Measurements from ENCODE around the gene STX17. TPM values are rescaled to one million over a fixed set of nuclear protein-coding genes. Genes with fewer than 3 reads are reported as not detected.

The STX17 gene
- total RNA-seq, 4 donors from 2014 or later, result 42.4 to 52.3 (median 47.3) TPM

DNA sequence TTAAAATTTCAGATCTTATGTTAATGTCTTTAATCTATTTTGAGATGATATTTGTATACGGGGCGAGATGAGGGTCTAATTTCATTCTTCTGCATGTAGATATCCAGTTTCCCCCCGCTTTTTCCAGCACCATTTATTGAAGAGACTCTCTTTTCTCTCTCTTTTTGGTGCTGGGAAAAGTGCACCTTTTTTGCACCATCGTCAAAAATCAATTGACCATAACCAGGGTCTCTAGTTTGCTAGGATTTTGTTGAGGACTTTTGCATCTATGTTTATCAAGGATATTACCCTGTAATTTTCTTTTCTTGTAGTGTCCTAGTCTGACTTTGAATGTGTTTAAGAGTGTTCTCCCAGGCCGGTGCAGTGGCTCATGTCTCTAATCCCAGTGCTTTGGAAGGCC is 93.3 kb downstream of the STX17 start:
- 98 to 100% methylated on average over 2 to 4 of the region's 5 CpGs for WGBS, 2 donors (ENCODE audit: low coverage in 1 of 2)

DNA sequence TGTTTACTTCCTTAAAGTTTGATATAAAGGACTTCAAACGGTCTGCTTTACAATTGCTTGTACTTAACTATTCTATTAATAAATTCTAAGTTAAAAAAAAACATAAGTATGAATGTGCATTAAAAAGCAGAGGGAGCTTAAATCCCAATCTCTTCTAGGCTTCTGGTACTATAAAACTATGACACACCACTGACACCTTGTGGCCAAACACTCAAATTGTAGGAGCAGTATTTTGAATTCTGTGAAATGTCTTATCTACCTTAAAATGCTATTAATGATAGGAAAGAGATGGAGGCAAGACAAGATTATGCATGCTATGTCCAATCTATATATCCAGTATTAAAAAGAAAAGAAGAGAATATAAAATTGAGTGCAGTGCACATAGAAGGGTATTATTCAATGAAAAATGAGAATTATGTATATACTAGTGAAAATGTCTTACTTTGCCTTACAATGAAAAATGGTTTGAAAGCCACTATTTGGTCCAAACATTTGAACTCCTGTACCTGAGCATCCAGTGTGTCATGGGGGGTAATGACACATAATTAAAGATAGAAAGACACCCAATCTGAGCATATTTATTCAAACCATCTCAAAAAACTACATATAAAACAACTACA is 104.7 kb downstream of the STX17 start:
- TF ChIP-seq POLR2AphosphoS5 (IDR thresholded peaks at IDR 0.05), result no peak
- no peak for TF ChIP-seq POLR2A (IDR thresholded peaks at IDR 0.05)
- TF ChIP-seq CTCF (IDR thresholded peaks at IDR 0.05), result peak; percentile 23 to 37 (median 31)
- no peak for TF ChIP-seq EP300 (IDR thresholded peaks at IDR 0.05)
- H3K27me3 ChIP-seq, result no peaks in the 10 kb centered on the region
- ATAC-seq, result no peak
- H3K36me3 ChIP-seq, result peaks cover 0 to 25% of the 10 kb centered on the region in 2 donors
- WGBS, 2 donors (ENCODE audit: low coverage in 1 of 2), result 52 to 57% methylated on average over 1 of the region's 1 CpG
- H3K4me3 ChIP-seq, result no peak overlapping the region
- no peak overlapping the region for H3K27ac ChIP-seq
- H3K4me1 ChIP-seq, result no peaks in the 10 kb centered on the region
- H3K9me3 ChIP-seq, result no peaks in the 10 kb centered on the region

More for the DNA sequence above, 93.3 kb downstream of the STX17 start:
- Histone ChIP-seq H3K36me3 (peaks cover 0 to 18% of the 10 kb centered on the region in 2 donors), H3K27ac (no peak overlapping the region), H3K9me3 (peaks cover 0 to 5% (median 0%) of the 10 kb centered on the region in 3 donors), H3K27me3 (no peaks in the 10 kb centered on the region), H3K4me3 (no peak overlapping the region), H3K4me1 (no peaks in the 10 kb centered on the region)
- no peak for ATAC-seq
- TF ChIP-seq POLR2A (IDR thresholded peaks at IDR 0.05) (no peak), CTCF (IDR thresholded peaks at IDR 0.05) (no peak), POLR2AphosphoS5 (IDR thresholded peaks at IDR 0.05) (no peak), EP300 (IDR thresholded peaks at IDR 0.05) (no peak)

DNA sequence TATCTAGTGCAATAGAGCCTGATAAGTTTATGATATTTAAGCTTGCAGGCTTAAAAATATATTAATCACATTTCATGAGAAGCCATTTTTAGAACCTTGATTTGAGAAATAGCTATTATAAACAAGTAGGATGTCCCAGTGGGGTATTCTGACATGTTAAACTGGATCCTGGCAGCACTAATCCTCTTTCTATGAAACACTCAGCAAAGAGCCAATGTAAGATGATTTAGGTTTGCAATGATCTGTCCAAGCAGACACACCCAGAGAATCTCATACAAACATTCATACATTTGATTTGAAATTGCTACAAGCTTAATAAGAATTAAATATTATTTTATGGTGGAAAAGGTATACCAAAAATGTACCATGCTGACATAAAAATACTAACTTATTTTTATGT is 105.8 kb downstream of the STX17 start:
- Histone ChIP-seq H3K4me1 (no peaks in the 10 kb centered on the region), H3K4me3 (no peak overlapping the region), H3K27me3 (no peaks in the 10 kb centered on the region), H3K27ac (no peak overlapping the region), H3K36me3 (peaks cover 0 to 35% of the 10 kb centered on the region in 2 donors), H3K9me3 (no peaks in the 10 kb centered on the region)
- no peak for ATAC-seq
- TF ChIP-seq POLR2A (IDR thresholded peaks at IDR 0.05) (no peak), CTCF (IDR thresholded peaks at IDR 0.05) (no peak), POLR2AphosphoS5 (IDR thresholded peaks at IDR 0.05) (no peak), EP300 (IDR thresholded peaks at IDR 0.05) (no peak)

- Histone ChIP-seq H3K36me3 (peaks cover 0 to 44% of the 10 kb centered on the region in 2 donors), H3K4me3 (no peak overlapping the region), H3K27ac (no peak overlapping the region), H3K4me1 (no peaks in the 10 kb centered on the region), H3K27me3 (no peaks in the 10 kb centered on the region), H3K9me3 (no peaks in the 10 kb centered on the region)
- TF ChIP-seq POLR2AphosphoS5 (IDR thresholded peaks at IDR 0.05) (no peak), EP300 (IDR thresholded peaks at IDR 0.05) (no peak), POLR2A (IDR thresholded peaks at IDR 0.05) (no peak), CTCF (IDR thresholded peaks at IDR 0.05) (no peak)
- ATAC-seq, result no peak
- 92 to 95% methylated on average over 2 of the region's 2 CpGs for WGBS, 2 donors (ENCODE audit: low coverage in 1 of 2)
These were observed 107.1 kb downstream of the STX17 start for GRCh38 chr9:100013573-100013972.

GRCh38 chr9:100014846-100015245 is 108.4 kb downstream of the STX17 start:
- ATAC-seq, result no peak
- TF ChIP-seq POLR2AphosphoS5 (IDR thresholded peaks at IDR 0.05) (no peak), POLR2A (IDR thresholded peaks at IDR 0.05) (no peak), EP300 (IDR thresholded peaks at IDR 0.05) (no peak), CTCF (IDR thresholded peaks at IDR 0.05) (no peak)
- peaks cover 0 to 57% of the 10 kb centered on the region in 2 donors for H3K36me3 ChIP-seq

More at GRCh38 chr9:100014846-100015245, 108.4 kb downstream of the STX17 start:
- Histone ChIP-seq H3K27ac (no peak overlapping the region), H3K4me1 (no peaks in the 10 kb centered on the region), H3K27me3 (no peaks in the 10 kb centered on the region), H3K4me3 (no peak overlapping the region), H3K9me3 (no peaks in the 10 kb centered on the region)

All from gastroesophageal sphincter (tissue), 4 donors.